ENCODE measurements around the gene CHD3.
"Not testable (repeated sequence)": the region's sequence is repeated elsewhere in the genome, so short reads cannot be mapped to it uniquely, and the experiment has no call there.

The CHD3 gene

DNA sequence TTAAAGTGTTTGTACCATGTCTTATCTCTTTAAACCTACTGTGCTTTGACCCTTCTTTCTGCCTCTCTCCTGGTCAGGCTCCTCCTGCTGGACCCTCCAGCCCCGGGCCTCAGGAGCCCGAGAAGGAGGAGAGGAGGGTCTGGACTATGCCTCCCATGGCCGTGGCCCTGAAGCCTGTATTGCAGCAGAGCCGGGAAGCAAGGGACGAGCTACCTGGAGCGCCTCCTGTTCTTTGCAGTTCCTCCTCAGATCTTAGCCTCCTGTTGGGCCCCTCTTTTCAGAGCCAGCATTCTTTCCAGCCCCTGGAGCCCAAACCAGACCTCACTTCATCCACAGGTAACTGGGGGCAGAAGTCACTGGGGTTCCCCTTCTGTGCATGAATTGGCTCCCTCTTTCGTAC lies 57.1 kb downstream of the CHD3 start:
- no peaks in the 10 kb centered on the region for H3K4me1 ChIP-seq (ENCODE audit: control insufficient read depth, insufficient read depth, low read length)
- H3K36me3 ChIP-seq (ENCODE audit: control insufficient read depth, insufficient read depth, low read length) = peaks cover 71% of the 10 kb centered on the region
- H3K27ac ChIP-seq (ENCODE audit: low read depth, low read length) = no peak overlapping the region
- H3K9ac ChIP-seq (ENCODE audit: low read depth, low read length) = no peak overlapping the region
- H3K27me3 ChIP-seq (ENCODE audit: control insufficient read depth, insufficient read depth, low read length) = no peaks in the 10 kb centered on the region
- no peak overlapping the region for H3K4me3 ChIP-seq (ENCODE audit: low read depth, low read length)
- H3K9me3 ChIP-seq (ENCODE audit: control insufficient read depth, insufficient read depth, low read length) = no peaks in the 10 kb centered on the region

GRCh38 chr17:7946441-7946840 lies 57.9 kb downstream of the CHD3 start:
- Histone ChIP-seq H3K9ac (ENCODE audit: low read depth, low read length) (no peak overlapping the region), H3K36me3 (ENCODE audit: control insufficient read depth, insufficient read depth, low read length) (peaks cover 65% of the 10 kb centered on the region), H3K4me1 (ENCODE audit: control insufficient read depth, insufficient read depth, low read length) (no peaks in the 10 kb centered on the region), H3K27ac (ENCODE audit: low read depth, low read length) (no peak overlapping the region), H3K27me3 (ENCODE audit: control insufficient read depth, insufficient read depth, low read length) (no peaks in the 10 kb centered on the region), H3K9me3 (ENCODE audit: control insufficient read depth, insufficient read depth, low read length) (no peaks in the 10 kb centered on the region), H3K4me3 (ENCODE audit: low read depth, low read length) (no peak overlapping the region)

DNA sequence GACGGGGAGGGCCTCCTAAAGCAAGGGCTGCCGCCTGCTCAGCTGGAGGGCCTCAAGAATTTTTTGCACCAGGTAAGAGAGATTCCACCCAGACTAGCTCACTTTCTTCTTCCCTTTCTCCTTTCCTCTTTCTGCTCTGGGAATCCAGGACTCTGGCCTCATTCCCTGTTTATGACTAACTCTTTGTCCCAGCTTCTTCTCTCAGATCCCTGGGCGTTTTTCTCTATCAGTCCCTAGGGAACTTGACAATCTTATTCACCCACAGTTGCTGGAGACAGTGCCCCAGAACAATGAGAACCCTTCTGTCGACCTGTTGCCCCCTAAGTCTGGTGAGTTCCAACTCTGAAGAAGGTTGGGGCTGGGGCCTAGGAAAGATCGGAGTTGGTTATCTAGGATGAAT lies 59.1 kb downstream of the CHD3 start:
- no peak overlapping the region for H3K9ac ChIP-seq (ENCODE audit: low read depth, low read length)
- H3K36me3 ChIP-seq (ENCODE audit: control insufficient read depth, insufficient read depth, low read length) = peaks cover 62% of the 10 kb centered on the region
- no peak overlapping the region for H3K27ac ChIP-seq (ENCODE audit: low read depth, low read length)
- H3K4me1 ChIP-seq (ENCODE audit: control insufficient read depth, insufficient read depth, low read length) = no peaks in the 10 kb centered on the region
- no peak overlapping the region for H3K4me3 ChIP-seq (ENCODE audit: low read depth, low read length)
- no peaks in the 10 kb centered on the region for H3K27me3 ChIP-seq (ENCODE audit: control insufficient read depth, insufficient read depth, low read length)
- no peaks in the 10 kb centered on the region for H3K9me3 ChIP-seq (ENCODE audit: control insufficient read depth, insufficient read depth, low read length)

- Histone ChIP-seq H3K36me3 (ENCODE audit: control insufficient read depth, insufficient read depth, low read length) (peaks cover 35% of the 10 kb centered on the region), H3K27ac (ENCODE audit: low read depth, low read length) (no peak overlapping the region), H3K4me1 (ENCODE audit: control insufficient read depth, insufficient read depth, low read length) (no peaks in the 10 kb centered on the region), H3K9me3 (ENCODE audit: control insufficient read depth, insufficient read depth, low read length) (no peaks in the 10 kb centered on the region), H3K4me3 (ENCODE audit: low read depth, low read length) (no peak overlapping the region), H3K27me3 (ENCODE audit: control insufficient read depth, insufficient read depth, low read length) (no peaks in the 10 kb centered on the region), H3K9ac (ENCODE audit: low read depth, low read length) (no peak overlapping the region)
Measured at GRCh38 chr17:7950578-7950977, 62.0 kb downstream of the CHD3 start.

DNA sequence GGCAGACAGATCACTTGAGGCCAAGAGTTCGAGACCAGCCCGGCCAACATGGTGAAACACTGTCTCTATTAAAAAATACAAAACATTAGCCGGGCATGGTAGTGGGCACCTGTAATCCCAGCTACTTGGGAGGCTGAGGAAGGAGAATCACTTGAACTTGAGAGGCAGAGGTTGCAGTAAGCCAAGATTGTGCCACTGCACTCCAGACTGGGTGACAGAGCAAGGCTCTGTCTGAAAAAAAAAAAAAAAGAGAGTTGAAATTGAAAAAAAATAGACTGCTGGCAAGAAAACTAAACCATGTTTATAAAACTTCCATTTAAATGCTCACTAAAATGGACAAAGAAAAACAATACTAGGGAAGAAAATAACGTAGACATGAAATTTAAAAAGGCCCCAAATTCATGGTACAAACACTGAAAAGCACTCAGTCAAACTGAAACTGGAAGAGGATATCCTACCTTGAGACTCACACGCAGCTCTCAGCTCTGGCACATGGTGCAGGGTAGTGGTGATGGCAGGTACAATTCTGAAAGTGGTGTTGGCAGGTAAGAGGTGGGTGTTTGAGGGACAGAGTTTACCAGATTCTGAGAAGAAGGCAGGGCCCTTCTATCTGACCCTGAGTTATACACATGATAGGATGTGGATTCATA lies 62.7 kb downstream of the CHD3 start:
- no peaks in the 10 kb centered on the region for H3K9me3 ChIP-seq (ENCODE audit: control insufficient read depth, insufficient read depth, low read length)
- no peaks in the 10 kb centered on the region for H3K27me3 ChIP-seq (ENCODE audit: control insufficient read depth, insufficient read depth, low read length)
- H3K4me3 ChIP-seq (ENCODE audit: low read depth, low read length) = no peak overlapping the region
- no peaks in the 10 kb centered on the region for H3K4me1 ChIP-seq (ENCODE audit: control insufficient read depth, insufficient read depth, low read length)
- H3K9ac ChIP-seq (ENCODE audit: low read depth, low read length) = no peak overlapping the region
- no peak overlapping the region for H3K27ac ChIP-seq (ENCODE audit: low read depth, low read length)
- peaks cover 28% of the 10 kb centered on the region for H3K36me3 ChIP-seq (ENCODE audit: control insufficient read depth, insufficient read depth, low read length)

- not testable (repeated sequence) for H3K9me3 ChIP-seq (ENCODE audit: control insufficient read depth, insufficient read depth, low read length); H3K4me1 ChIP-seq (ENCODE audit: control insufficient read depth, insufficient read depth, low read length); H3K9ac ChIP-seq (ENCODE audit: low read depth, low read length); H3K27me3 ChIP-seq (ENCODE audit: control insufficient read depth, insufficient read depth, low read length); H3K27ac ChIP-seq (ENCODE audit: low read depth, low read length); H3K4me3 ChIP-seq (ENCODE audit: low read depth, low read length)
- H3K36me3 ChIP-seq (ENCODE audit: control insufficient read depth, insufficient read depth, low read length) = peaks cover 13% of the 10 kb centered on the region
Measured at GRCh38 chr17:7953266-7953665, 64.7 kb downstream of the CHD3 start.

- H3K4me3 ChIP-seq (ENCODE audit: low read depth, low read length) = no peak overlapping the region
- H3K4me1 ChIP-seq (ENCODE audit: control insufficient read depth, insufficient read depth, low read length) = 0 out of 2 replicates have a peak, but pooled peaks cover 2% of the 10 kb centered on the region
- H3K9ac ChIP-seq (ENCODE audit: low read depth, low read length) = no peak overlapping the region
- no peaks in the 10 kb centered on the region for H3K9me3 ChIP-seq (ENCODE audit: control insufficient read depth, insufficient read depth, low read length)
- H3K36me3 ChIP-seq (ENCODE audit: control insufficient read depth, insufficient read depth, low read length) = no peaks in the 10 kb centered on the region
- no peaks in the 10 kb centered on the region for H3K27me3 ChIP-seq (ENCODE audit: control insufficient read depth, insufficient read depth, low read length)
- H3K27ac ChIP-seq (ENCODE audit: low read depth, low read length) = no peak overlapping the region
Measured at GRCh38 chr17:7955414-7956227, 67.0 kb downstream of the CHD3 start.

- H3K4me3 ChIP-seq (ENCODE audit: low read depth, low read length) = no peak overlapping the region
- no peak overlapping the region for H3K9ac ChIP-seq (ENCODE audit: low read depth, low read length)
- peaks cover 7% of the 10 kb centered on the region; the same call in 1 of the 2 replicates for H3K4me1 ChIP-seq (ENCODE audit: control insufficient read depth, insufficient read depth, low read length)
- H3K27me3 ChIP-seq (ENCODE audit: control insufficient read depth, insufficient read depth, low read length) = no peaks in the 10 kb centered on the region
- H3K27ac ChIP-seq (ENCODE audit: low read depth, low read length) = no peak overlapping the region
- H3K36me3 ChIP-seq (ENCODE audit: control insufficient read depth, insufficient read depth, low read length) = no peaks in the 10 kb centered on the region
- no peaks in the 10 kb centered on the region for H3K9me3 ChIP-seq (ENCODE audit: control insufficient read depth, insufficient read depth, low read length)
Measured at GRCh38 chr17:7956228-7956965, 67.8 kb downstream of the CHD3 start.

DNA sequence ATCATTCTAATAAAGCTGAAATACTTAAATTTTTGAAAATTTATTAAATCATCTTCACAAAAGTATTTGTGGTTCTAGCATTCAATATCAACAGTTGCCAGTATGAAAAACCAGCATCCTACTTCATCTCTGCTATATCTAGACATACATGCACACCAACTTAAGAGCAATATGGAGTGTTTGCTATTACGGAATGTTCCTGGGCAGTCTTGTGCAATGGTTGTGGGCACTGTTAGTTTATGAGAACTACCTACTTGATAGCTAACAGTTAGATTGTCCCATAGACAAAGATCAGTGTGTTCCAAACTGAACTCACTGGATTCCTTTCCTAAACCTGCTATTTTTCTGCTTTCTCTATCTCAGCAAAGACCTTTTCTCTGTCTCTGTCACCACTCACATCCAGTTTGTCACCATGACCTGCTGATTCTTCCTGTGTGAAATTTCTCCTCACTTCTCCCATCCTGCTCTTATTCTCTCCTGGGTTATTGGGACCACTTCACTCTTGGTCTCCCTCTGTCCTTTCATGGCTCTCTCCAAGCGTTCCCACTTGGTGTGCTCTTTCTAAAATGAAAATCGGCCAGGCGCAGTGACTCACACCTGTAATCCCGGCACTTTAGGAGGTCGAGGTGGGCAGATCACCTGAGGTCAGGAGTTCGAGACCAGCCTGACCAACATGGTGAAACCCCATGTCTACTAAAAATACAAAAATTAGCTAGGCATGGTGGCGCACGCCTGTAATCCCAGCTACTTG lies 71.1 kb downstream of the CHD3 start:
- no peaks in the 10 kb centered on the region for H3K27me3 ChIP-seq (ENCODE audit: control insufficient read depth, insufficient read depth, low read length)
- no peak overlapping the region for H3K4me3 ChIP-seq (ENCODE audit: low read depth, low read length)
- no peaks in the 10 kb centered on the region for H3K36me3 ChIP-seq (ENCODE audit: control insufficient read depth, insufficient read depth, low read length)
- H3K9me3 ChIP-seq (ENCODE audit: control insufficient read depth, insufficient read depth, low read length) = no peaks in the 10 kb centered on the region
- peaks cover 10% of the 10 kb centered on the region; the same call in 1 of the 2 replicates for H3K4me1 ChIP-seq (ENCODE audit: control insufficient read depth, insufficient read depth, low read length)
- H3K27ac ChIP-seq (ENCODE audit: low read depth, low read length) = no peak overlapping the region
- no peak overlapping the region for H3K9ac ChIP-seq (ENCODE audit: low read depth, low read length)

DNA sequence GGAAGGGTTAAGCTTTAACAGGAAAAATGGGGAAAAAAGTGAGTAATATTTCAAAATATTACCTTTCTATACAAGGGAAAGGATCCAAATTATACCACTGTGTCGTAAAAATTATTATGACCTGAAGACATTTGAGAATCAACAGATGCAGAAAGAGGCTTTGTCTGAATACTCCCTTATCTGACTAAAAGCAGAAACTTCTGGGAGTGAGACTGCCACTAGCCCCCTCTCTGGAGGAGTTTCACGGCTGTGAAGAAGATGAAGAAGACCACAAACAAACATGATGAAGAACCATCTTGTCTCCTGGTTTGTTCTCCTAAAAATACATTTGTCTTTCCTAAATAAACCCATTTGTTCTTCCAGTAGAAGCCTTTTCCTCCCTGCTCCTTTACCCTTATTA lies 72.8 kb downstream of the CHD3 start:
- Histone ChIP-seq H3K36me3 (ENCODE audit: control insufficient read depth, insufficient read depth, low read length) (no peaks in the 10 kb centered on the region), H3K27ac (ENCODE audit: low read depth, low read length) (no peak overlapping the region), H3K9ac (ENCODE audit: low read depth, low read length) (no peak overlapping the region), H3K4me3 (ENCODE audit: low read depth, low read length) (no peak overlapping the region), H3K9me3 (ENCODE audit: control insufficient read depth, insufficient read depth, low read length) (no peaks in the 10 kb centered on the region), H3K27me3 (ENCODE audit: control insufficient read depth, insufficient read depth, low read length) (no peaks in the 10 kb centered on the region), H3K4me1 (ENCODE audit: control insufficient read depth, insufficient read depth, low read length) (peaks cover 10% of the 10 kb centered on the region; the same call in 1 of the 2 replicates)

All from HUES48 (cell line).